HG03575 (cell line): ENCODE results near the gene VN1R2.
"Not testable (repeated sequence)": the region's sequence is repeated elsewhere in the genome, so short reads cannot be mapped to it uniquely, and the experiment has no call there.

Experiments
- ATAC-seq: cut with Tn5 transposase; IDR thresholded peaks from one replicate; pipeline ENCODE4 v1.9.1; 2021; ENCODE audit not compliant: unreplicated experiment, insufficient number of reproducible peaks, low FRiP score; ENCODE audit errors: extremely low read depth

Gene VN1R2

GRCh38 chr19:53257715-53258342 lies at the start of gene VN1R2:
VN1R2 (plus strand) TSS chr19:53258292; CDS start chr19:53258376, 84 bp downstream.
- not testable (repeated sequence) for ATAC-seq

- not testable (repeated sequence) for ATAC-seq
Measured at GRCh38 chr19:53211554-53211953, 46.5 kb upstream of the VN1R2 start.

DNA sequence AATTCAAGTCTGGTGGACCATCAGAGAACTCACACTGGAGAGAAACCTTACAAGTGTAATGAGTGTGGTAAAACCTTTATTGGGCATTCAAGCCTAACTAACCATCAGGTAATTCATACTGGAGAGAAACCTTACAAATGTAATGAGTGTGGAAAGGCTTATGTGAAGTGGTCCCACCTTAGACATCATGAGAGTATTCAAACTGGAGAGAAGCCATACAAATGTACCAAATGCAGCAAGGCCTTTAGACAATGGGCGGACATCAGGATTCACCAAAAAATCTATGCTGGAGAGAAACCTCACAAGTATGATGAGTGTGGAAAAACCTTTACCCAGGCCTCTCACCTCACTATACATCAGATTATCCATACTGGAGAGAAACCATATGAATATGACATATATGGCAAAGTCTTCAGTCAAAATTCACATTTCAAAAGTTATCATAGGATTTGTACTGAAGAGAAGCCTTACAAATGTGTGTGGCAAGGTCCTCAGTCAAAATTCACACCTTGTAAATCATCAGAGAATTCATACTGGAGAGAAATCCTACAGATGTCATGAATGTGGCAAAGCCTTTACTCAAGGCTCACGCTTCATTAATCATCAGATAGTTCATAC lies 45.3 kb upstream of the VN1R2 start:
- ATAC-seq, result no peak

GRCh38 chr19:53222716-53223115 lies 35.4 kb upstream of the VN1R2 start:
- not testable (repeated sequence) for ATAC-seq

GRCh38 chr19:53224606-53225005 lies 33.5 kb upstream of the VN1R2 start:
- no peak for ATAC-seq

- ATAC-seq, result no peak
Measured at GRCh38 chr19:53237114-53237777, 20.8 kb upstream of the VN1R2 start.

DNA sequence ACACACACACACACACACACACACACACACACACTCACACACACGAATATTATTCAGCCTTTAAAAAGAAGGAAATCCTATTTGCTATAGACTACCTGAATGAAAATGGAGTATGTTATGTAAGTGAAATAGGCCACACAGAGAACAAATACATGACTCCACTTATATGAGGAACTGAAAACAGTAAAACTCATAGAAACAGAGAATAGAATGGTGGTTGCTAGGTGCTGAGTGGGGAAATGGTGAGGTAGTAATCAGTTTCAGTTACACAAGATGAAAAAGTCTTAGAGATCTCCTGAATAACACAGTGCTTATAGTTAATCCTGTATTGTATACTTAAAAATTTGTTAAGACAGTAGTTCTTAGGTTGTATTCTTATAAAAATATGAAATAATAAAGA lies 11.6 kb upstream of the VN1R2 start:
- no peak for ATAC-seq

DNA sequence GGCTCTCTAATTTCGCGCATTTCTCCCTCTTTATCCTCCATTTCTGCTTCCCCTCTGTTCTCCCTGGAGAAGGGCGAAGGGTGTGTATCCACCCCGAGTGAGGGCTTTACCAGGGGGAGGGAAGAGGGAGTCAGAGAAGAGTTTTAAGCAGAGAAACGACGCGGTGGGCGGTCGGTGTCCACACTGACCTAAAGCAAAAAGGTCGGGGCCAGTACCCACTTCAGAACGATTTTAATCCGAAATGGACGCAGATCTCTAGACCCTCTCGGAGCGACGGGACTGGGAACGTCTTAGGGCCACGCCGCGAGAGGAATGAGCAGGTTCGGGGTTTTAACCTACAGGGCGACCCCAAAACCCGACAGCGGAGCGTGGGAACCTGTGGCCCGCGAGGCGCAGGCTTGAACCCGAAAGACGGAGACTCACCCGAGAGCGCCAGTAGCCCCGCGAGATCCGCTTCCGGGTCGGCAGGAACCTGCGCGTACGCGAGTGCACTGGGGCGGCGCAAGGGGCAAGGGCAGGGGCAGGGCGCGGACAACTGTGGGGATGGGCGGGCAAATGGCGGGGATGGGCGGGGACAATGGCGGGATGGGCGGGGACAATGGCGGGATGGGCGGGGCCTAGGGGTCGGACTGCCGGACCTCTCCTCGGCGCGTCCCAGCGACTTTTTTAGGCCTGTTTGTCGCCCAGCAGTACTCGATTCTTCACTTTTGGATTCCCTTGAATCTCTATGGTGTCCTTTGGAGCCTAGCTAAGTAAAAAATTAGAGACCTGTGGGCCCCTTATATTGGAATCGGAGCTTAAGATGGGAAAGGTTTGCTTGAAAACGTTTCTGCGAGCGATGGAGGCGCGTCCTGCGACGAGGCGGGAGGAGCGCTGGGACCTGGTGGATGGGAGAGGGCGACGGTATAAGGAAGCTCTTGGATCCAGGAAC lies 3.4 kb upstream of the VN1R2 start, which contains the start of gene ZNF677:
ZNF677 (minus strand) TSS at position 463 of the 931 bp plus-strand sequence. CDS start 3,323 bp downstream, outside the sequence.
- ATAC-seq, result no peak

DNA sequence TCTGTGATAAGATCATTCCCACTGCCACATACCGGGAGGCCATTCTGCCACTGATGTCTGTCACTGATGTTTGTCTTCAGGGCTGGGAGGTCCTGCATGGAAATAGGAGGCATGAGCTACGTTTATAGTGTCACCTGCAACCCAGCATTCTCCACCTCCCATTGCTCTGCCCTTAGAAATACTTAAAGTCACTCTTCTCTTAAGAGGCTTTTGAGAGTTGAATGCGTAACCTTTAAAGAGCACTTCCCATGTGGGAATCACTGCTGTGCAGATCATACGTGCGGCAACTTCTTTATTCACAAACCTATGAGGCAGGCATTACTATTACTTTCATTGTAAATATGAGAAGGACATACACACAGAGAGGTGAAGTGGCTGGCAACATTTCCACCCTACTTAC lies 9.5 kb downstream of the VN1R2 start, which contains the start of gene VN1R4:
VN1R4 (minus strand) TSS at position 101 of the 400 bp plus-strand sequence; CDS start at position 43, 58 bp downstream.
- ATAC-seq, result not testable (repeated sequence)

- not testable (repeated sequence) for ATAC-seq
Measured at GRCh38 chr19:53269861-53270260, 11.8 kb downstream of the VN1R2 start.

DNA sequence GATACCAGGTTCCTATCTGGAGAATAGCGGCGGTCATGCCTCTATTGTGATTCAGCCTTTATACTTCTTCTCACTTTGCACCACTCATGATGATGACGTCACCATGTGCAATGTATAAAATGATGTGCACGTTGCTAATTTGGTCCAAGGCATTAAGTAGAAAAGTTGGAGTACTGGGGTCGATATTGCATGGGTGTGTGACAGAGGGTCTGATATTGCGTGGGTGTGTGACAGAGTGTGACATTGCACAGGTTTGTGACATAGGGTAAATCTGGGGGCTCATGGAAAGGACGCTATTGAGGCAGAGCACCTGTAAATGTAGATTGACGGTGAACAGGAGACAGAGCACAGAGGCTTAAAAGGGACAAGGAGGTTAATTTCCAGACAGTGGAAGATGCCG lies 14.0 kb downstream of the VN1R2 start:
- no peak for ATAC-seq

DNA sequence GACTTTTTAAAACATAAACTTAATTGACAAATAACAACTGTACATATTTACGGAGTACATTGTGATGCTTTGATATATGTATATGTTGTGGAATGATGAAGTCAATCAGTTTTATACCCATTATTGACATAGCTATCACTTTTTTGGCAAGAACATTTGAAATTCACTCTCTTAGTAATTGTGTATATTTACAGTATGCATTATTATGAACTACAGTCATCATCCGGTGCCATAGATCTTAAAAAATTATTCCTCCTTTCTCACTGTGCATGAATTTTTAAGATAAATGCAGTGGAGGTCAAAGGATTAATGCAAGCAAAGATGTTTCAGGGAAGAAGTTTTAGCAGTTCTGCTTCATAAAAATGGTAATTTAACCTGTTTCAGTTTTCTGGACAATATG lies 17.4 kb downstream of the VN1R2 start:
- ATAC-seq, result no peak

DNA sequence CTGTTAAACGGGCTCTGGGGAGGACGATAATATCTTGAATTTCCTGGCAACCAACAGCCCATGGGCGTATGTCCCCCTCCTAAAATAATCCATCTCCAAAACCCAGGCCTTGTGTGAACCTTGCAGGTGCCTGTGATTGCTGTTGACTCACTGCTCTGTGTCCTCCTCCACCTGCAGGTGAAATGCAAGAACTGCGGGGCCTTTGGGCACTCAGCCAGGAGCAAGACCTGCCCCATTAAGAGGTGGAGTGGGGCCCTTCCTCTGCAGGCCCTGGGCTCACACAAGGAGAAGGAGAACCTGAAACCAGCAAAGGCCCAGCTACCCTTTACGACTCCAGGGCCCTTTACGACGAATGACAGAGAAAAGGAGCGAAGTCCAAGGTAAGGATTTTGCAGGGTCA lies 23.9 kb downstream of the VN1R2 start:
- ATAC-seq, result not testable (repeated sequence)

GRCh38 chr19:53285087-53285486 lies 27.0 kb downstream of the VN1R2 start:
- ATAC-seq, result no peak

- no peak for ATAC-seq
Measured at GRCh38 chr19:53290758-53291549, 32.9 kb downstream of the VN1R2 start.

- no peak for ATAC-seq
Measured at GRCh38 chr19:53294786-53295441, 36.8 kb downstream of the VN1R2 start.

- not testable (repeated sequence) for ATAC-seq
Measured at GRCh38 chr19:53301341-53301740, 43.2 kb downstream of the VN1R2 start.

- no peak for ATAC-seq
Measured at GRCh38 chr19:53308339-53308811, 50.3 kb downstream of the VN1R2 start.
